ENCODE results near the gene SMTNL1. TPM values are rescaled to one million over a fixed set of nuclear protein-coding genes. Genes with fewer than 3 reads are reported as not detected.

Gene SMTNL1
- total and polyA plus RNA-seq, 9 of the 15 experiments (the other 6 are each of a cell fraction or from before 2014, with no cell fraction given): not detected

- CTCF ChIA-PET (ENCODE audit: low intra/inter-chr PET ratio): interaction anchor here (0.8 to 4.9 kb wide), 5 partner anchors 74 to 234 kb away, joined by 3 to 37 read pairs (median 4); no protein-coding TSS in a partner anchor
- in situ Hi-C loops (cut with MboI) (loop anchor here (5.0 kb wide), 1 partner anchor 75 kb away; no protein-coding TSS in a partner anchor), intact Hi-C loops (cut with micrococcal nuclease) (loop anchor here (1.0 to 10.0 kb wide), 4 partner anchors 36 to 238 kb away; partner anchors contain the start of gene TIMM10)
- WGBS (ENCODE audit: insufficient coverage, low coverage, missing lambda C conversion rate): 34% methylated on average over 13 of the region's 15 CpGs
- Histone ChIP-seq H3K27me3 (ENCODE audit: control insufficient read depth in 2 of 2, insufficient read depth in 2 of 2, low read length in 2 of 2) (no peaks in the 10 kb centered on the region; a peak in 1 of 5 replicates), H3K27ac (ENCODE audit: extremely low read depth, low read depth, low read length) (no peak overlapping the region), H3K4me1 (replicated peaks in 1 of 2; ENCODE audit: control insufficient read depth in 2 of 2, insufficient read depth in 2 of 2, low read length in 2 of 2) (peaks cover 14 to 22% of the 10 kb centered on the region in 2 experiments; a peak in 4 of 5 replicates), H3K79me2 (ENCODE audit: control insufficient read depth, insufficient read depth, low read length) (no peaks in the 10 kb centered on the region; the same call in 2 of the 3 replicates), H3K36me3 (ENCODE audit: control insufficient read depth, insufficient read depth, low read length) (no peaks in the 10 kb centered on the region), H4K20me1 (replicated peaks; ENCODE audit: control insufficient read depth, insufficient read depth, low read length) (no peaks in the 10 kb centered on the region), H3K9me3 (replicated peaks; ENCODE audit: control insufficient read depth, insufficient read depth, low read depth, low read length) (no peaks in the 10 kb centered on the region), H2AFZ (ENCODE audit: low read depth, low read length) (peak overlapping the region; percentile 88), H3K4me3 (peak overlapping the region; percentile 78), H3K4me2 (ENCODE audit: insufficient read depth, low read length) (peak overlapping the region; percentile 97), H3K9me1 (ENCODE audit: control insufficient read depth, insufficient read depth, low read length) (no peaks in the 10 kb centered on the region), H3K9ac (ENCODE audit: insufficient read depth in 1 of 2, low read depth in 2 of 2, low read length in 2 of 2) (peak overlapping the region in 1 of 2 experiments; percentile 96; a peak in 2 of 4 replicates)
- TSS peak; percentile 71 for BruUV-seq (replicated peaks)
- DNase-seq (ENCODE audit: extremely low read depth in 1 of 4, low spot score in 3 of 4): no peak
- TF ChIP-seq ZFP36 (IDR thresholded peaks at IDR 0.05; ENCODE audit: low read depth, low read length, partially characterized antibody) (peak; percentile 71), SRSF9 (IDR thresholded peaks at IDR 0.05; ENCODE audit: borderline replicate concordance, low read depth, low read length) (no peak), ZNF263 (CRISPR knock-in tag; IDR thresholded peaks at IDR 0.05; ENCODE audit: borderline replicate concordance) (peak; percentile 14), ZNF217 (CRISPR knock-in tag; IDR thresholded peaks at IDR 0.05) (no peak), ZNF740 (CRISPR knock-in tag; IDR thresholded peaks at IDR 0.05) (no peak; the same call in 1 of the 2 replicates), ZNF740 (tag; IDR thresholded peaks at IDR 0.05) (peak in 1 of 2 experiments; percentile 45; a peak in 1 of 4 replicates), IRF2 (CRISPR knock-in tag; IDR thresholded peaks at IDR 0.05) (peak; percentile 18; the same call in 1 of the 2 replicates), CREB5 (CRISPR knock-in tag; IDR thresholded peaks at IDR 0.05) (0 out of 2 replicates have a peak, but pooled peaks have one; percentile 46)
- no peak for ATAC-seq
- POLR2A ChIA-PET: interaction anchor here (0.7 to 1.0 kb wide), 2 partner anchors 23 to 101 kb away, joined by 3 read pairs; no protein-coding TSS in a partner anchor
- no peak for FAIRE-seq
These were observed 29.6 kb downstream of the SMTNL1 start for GRCh38 chr11:57566905-57567514.

Data from K562 (cell line).